Measurements from ENCODE around the gene AMOTL1. TPM values are rescaled to one million over a fixed set of nuclear protein-coding genes. Genes with fewer than 3 reads are reported as not detected.

AMOTL1 gene
- total RNA-seq, 1 donor from 2014 or later: 57.2 TPM

- Histone ChIP-seq H3K4me1 (no peaks in the 10 kb centered on the region), H3K27me3 (ENCODE audit: low read depth) (no peaks in the 10 kb centered on the region), H3K4me3 (no peak overlapping the region), H3K36me3 (peaks cover 4% of the 10 kb centered on the region), H3K27ac (no peak overlapping the region), H3K9me3 (no peaks in the 10 kb centered on the region)
- no peak for TF ChIP-seq CTCF (IDR thresholded peaks at IDR 0.05)
- DNase-seq: no peak
- ATAC-seq: no peak
- intact Hi-C loops (cut with DNase I): no loop called here
Measured at GRCh38 chr11:94883878-94884277, 115.7 kb downstream of the AMOTL1 start.

- peak in 1 of 2 donors; percentile 31 for ATAC-seq
- no peaks in the 10 kb centered on the region for H3K27me3 ChIP-seq (ENCODE audit: low read depth)
- DNase-seq: no peak
Measured at GRCh38 chr11:94884376-94884775, 116.2 kb downstream of the AMOTL1 start.

GRCh38 chr11:94885133-94885532, 117.0 kb downstream of the AMOTL1 start:
- Histone ChIP-seq H3K36me3 (no peaks in the 10 kb centered on the region), H3K9me3 (no peaks in the 10 kb centered on the region), H3K27ac (no peak overlapping the region), H3K27me3 (ENCODE audit: low read depth) (no peaks in the 10 kb centered on the region), H3K4me1 (no peaks in the 10 kb centered on the region), H3K4me3 (no peak overlapping the region)
- no peak for ATAC-seq
- DNase-seq: no peak
- TF ChIP-seq CTCF (IDR thresholded peaks at IDR 0.05): no peak
- intact Hi-C loops (cut with DNase I): no loop called here

More at GRCh38 chr11:94884376-94884775, 116.2 kb downstream of the AMOTL1 start:
- no peaks in the 10 kb centered on the region for H3K36me3 ChIP-seq
- intact Hi-C loops (cut with DNase I): no loop called here
- H3K9me3 ChIP-seq: no peaks in the 10 kb centered on the region
- H3K4me1 ChIP-seq: no peaks in the 10 kb centered on the region
- no peak overlapping the region for H3K4me3 ChIP-seq
- TF ChIP-seq CTCF (IDR thresholded peaks at IDR 0.05): no peak
- H3K27ac ChIP-seq: no peak overlapping the region

GRCh38 chr11:94885581-94885980, 117.4 kb downstream of the AMOTL1 start:
- Histone ChIP-seq H3K36me3 (no peaks in the 10 kb centered on the region), H3K4me1 (no peaks in the 10 kb centered on the region), H3K27ac (no peak overlapping the region), H3K4me3 (no peak overlapping the region), H3K9me3 (no peaks in the 10 kb centered on the region), H3K27me3 (ENCODE audit: low read depth) (no peaks in the 10 kb centered on the region)
- no peak for TF ChIP-seq CTCF (IDR thresholded peaks at IDR 0.05)
- intact Hi-C loops (cut with DNase I): no loop called here
- no peak for ATAC-seq
- DNase-seq: no peak

- Histone ChIP-seq H3K9me3 (peaks cover 5% of the 10 kb centered on the region), H3K27ac (no peak overlapping the region), H3K27me3 (ENCODE audit: low read depth) (no peaks in the 10 kb centered on the region), H3K4me3 (no peak overlapping the region), H3K36me3 (no peaks in the 10 kb centered on the region), H3K4me1 (no peaks in the 10 kb centered on the region)
- no peak for DNase-seq
- ATAC-seq: no peak
- intact Hi-C loops (cut with DNase I): no loop called here
- no peak for TF ChIP-seq CTCF (IDR thresholded peaks at IDR 0.05)
Measured at GRCh38 chr11:94888204-94888603, 120.0 kb downstream of the AMOTL1 start.

GRCh38 chr11:94895451-94895850, 127.3 kb downstream of the AMOTL1 start:
- Histone ChIP-seq H3K27me3 (ENCODE audit: low read depth) (no peaks in the 10 kb centered on the region), H3K36me3 (no peaks in the 10 kb centered on the region), H3K4me1 (no peaks in the 10 kb centered on the region), H3K27ac (no peak overlapping the region), H3K4me3 (no peak overlapping the region), H3K9me3 (peaks cover 7% of the 10 kb centered on the region)
- ATAC-seq: peak in 1 of 2 donors; percentile 24
- no peak for DNase-seq
- intact Hi-C loops (cut with DNase I): no loop called here
- no peak for TF ChIP-seq CTCF (IDR thresholded peaks at IDR 0.05)

Data from lower lobe of right lung (tissue), 2 donors.